Fibroblast of lung (primary cell): Measurements from ENCODE around the gene LCE4A. TPM values are rescaled to one million over a fixed set of nuclear protein-coding genes. Genes with fewer than 3 reads are reported as not detected.

ENCODE experiments used
- DNase-seq, 2 donors: peaks; one replicate each; pipeline versions ENCODE4 v3.0.0 to v3.0.0-alpha.2; 2010; ENCODE audit warnings: low read depth in 2 of 2
- H2AFZ ChIP-seq: 2 replicates; pipeline ENCODE4 v1.5.1; 2012; ENCODE audit warnings: low read length, control low read depth, inconsistent platforms
- H3K27ac ChIP-seq: 2 replicates; pipeline ENCODE4 v1.5.1; 2011; ENCODE audit warnings: low read length, control low read depth; ENCODE audit not compliant: insufficient read depth
- H3K27me3 ChIP-seq: 2 replicates; pipeline ENCODE4 v1.5.1; 2011; ENCODE audit warnings: mild to moderate bottlenecking, low read length; ENCODE audit not compliant: control insufficient read depth, insufficient read depth
- H3K36me3 ChIP-seq: 2 replicates; pipeline ENCODE4 v1.5.1; 2011; ENCODE audit warnings: low read length; ENCODE audit not compliant: control insufficient read depth, insufficient read depth
- H3K4me1 ChIP-seq: 2 replicates; pipeline ENCODE4 v1.5.1; 2011; ENCODE audit warnings: low read length; ENCODE audit not compliant: control insufficient read depth, insufficient read depth; ENCODE audit errors: extremely low read depth
- H3K4me2 ChIP-seq: 2 replicates; pipeline ENCODE4 v1.5.1; 2011; ENCODE audit warnings: low read length, control low read depth; ENCODE audit not compliant: insufficient read depth; ENCODE audit errors: extremely low read depth
- H3K4me3 ChIP-seq, 4 experiments: fragments of 200-600 bp in 1 of 4; sonication (generic) in 1 of 4; replicated peaks in 1 of 4; 2 replicates each; pipeline ENCODE4 v1.5.1; 2011 to 2016; ENCODE audit warnings: low read length in 4 of 4, low read depth in 3 of 4, mild to moderate bottlenecking in 3 of 4, control low read depth in 2 of 4, inconsistent platforms in 1 of 4, mixed read lengths in 1 of 4; ENCODE audit not compliant: insufficient read depth in 1 of 4; ENCODE audit errors: control extremely low read depth in 1 of 4
- H3K79me2 ChIP-seq: 2 replicates; pipeline ENCODE4 v1.5.1; 2012; ENCODE audit warnings: mild to moderate bottlenecking, low read length, inconsistent platforms; ENCODE audit not compliant: control insufficient read depth, insufficient read depth
- H3K9ac ChIP-seq: 2 replicates; pipeline ENCODE4 v1.5.1; 2011; ENCODE audit warnings: mild to moderate bottlenecking, low read length, control low read depth; ENCODE audit not compliant: insufficient read depth
- H3K9me3 ChIP-seq: 2 replicates; pipeline ENCODE4 v1.5.1; 2012; ENCODE audit warnings: low read depth, low read length; ENCODE audit not compliant: control insufficient read depth, insufficient read depth
- H4K20me1 ChIP-seq: 2 replicates; pipeline ENCODE4 v1.5.1; 2011; ENCODE audit warnings: low read length; ENCODE audit not compliant: control insufficient read depth, insufficient read depth; ENCODE audit errors: extremely low read depth
- EZH2 ChIP-seq: IDR thresholded peaks from 2 replicates; pipeline ENCODE4 v1.5.1; 2012; ENCODE audit warnings: low read length, control low read depth, mild to moderate bottlenecking; ENCODE audit errors: missing control alignments
- polyA plus RNA-seq, 2 donors: library from polyadenylated mRNA; depleted of rRNA in 1 of 2; stranded (reverse) in 1 of 2; unstranded in 1 of 2; fragments of >200 nt; gene quantifications; 2 replicates each; pipeline ENCODE4 v1.2.1, GENCODE V29; 2011 to 2012; ENCODE audit warnings: missing spikeins in 1 of 2
- total RNA-seq: library from RNA; depleted of rRNA; stranded (reverse); fragments of >200 nt; gene quantifications from 2 replicates; pipeline ENCODE4 v1.2.1, GENCODE V29; 2014
- TF ChIP-seq, protein P1 (sequence below), 2 donors: IDR thresholded peaks in 1 of 2; conservative IDR thresholded peaks in 1 of 2; 1 replicate in 1 of 2; 2 replicates in 1 of 2; pipeline ENCODE4 v1.5.1; 2011 to 2012; ENCODE audit warnings: low read length in 2 of 2, control low read depth in 1 of 2, inconsistent platforms in 1 of 2, low read depth in 1 of 2, mild to moderate bottlenecking in 1 of 2

Gene LCE4A
- total and polyA plus RNA-seq, 2 donors (not counting 1 experiment from before 2014, with no cell fraction given), result not detected

DNA sequence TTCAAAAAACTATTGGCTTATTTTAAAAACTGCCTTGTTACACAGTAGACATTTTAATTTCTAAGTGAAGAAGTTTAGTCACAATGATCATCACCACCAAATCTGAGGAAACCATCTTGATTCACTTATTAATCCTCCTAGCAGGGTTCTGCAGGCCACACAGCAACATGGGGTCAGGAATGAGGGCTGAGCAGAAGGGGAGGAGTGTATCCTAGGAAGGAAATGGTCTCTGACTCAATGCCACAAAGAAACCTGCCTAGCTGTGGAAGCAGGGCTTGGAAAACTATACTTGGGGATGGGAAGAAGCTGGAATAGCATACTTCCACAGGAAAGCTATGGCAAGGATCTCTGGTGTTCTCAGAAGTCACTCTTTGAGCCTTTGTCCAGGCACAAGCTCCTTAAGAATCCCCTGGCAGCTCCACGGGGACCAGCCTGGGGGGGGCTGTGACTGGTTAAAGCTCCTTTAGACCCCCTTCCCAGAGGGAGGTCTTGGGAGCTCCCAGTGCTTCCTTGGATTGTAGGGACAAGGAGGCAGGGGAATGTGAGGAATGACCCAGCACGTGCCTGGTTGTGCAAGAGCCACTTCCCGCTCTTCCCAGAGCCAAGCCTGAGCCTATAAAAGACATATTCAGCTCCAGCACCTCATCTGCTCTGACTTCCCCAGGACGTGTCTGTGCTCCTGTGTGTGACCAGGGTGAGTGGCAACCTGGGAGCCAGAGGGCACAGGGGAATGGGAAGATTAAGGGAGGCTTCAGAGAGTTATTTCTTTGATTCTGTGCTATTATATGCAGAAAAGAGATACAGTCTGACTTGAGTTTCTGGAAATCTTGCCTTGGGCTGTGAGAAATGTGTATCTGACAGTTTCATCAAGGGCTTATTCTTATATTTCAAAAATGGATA is 10.0 kb upstream of the LCE4A start, which contains the start of gene LCE2A:
TSS of gene LCE2A (plus strand) at position 645 of the 900 bp plus-strand sequence. CDS start 557 bp downstream, outside the sequence.
- no peak for TF ChIP-seq EZH2
- TF ChIP-seq, protein P1, sequence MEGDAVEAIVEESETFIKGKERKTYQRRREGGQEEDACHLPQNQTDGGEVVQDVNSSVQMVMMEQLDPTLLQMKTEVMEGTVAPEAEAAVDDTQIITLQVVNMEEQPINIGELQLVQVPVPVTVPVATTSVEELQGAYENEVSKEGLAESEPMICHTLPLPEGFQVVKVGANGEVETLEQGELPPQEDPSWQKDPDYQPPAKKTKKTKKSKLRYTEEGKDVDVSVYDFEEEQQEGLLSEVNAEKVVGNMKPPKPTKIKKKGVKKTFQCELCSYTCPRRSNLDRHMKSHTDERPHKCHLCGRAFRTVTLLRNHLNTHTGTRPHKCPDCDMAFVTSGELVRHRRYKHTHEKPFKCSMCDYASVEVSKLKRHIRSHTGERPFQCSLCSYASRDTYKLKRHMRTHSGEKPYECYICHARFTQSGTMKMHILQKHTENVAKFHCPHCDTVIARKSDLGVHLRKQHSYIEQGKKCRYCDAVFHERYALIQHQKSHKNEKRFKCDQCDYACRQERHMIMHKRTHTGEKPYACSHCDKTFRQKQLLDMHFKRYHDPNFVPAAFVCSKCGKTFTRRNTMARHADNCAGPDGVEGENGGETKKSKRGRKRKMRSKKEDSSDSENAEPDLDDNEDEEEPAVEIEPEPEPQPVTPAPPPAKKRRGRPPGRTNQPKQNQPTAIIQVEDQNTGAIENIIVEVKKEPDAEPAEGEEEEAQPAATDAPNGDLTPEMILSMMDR (conservative IDR thresholded peaks at IDR 0.05 in 1 of 2, IDR thresholded peaks at IDR 0.05 in 1 of 2; ENCODE audit: low read depth in 1 of 2, low read length in 2 of 2), result no peak
- Histone ChIP-seq H3K27me3 (no peaks in the 10 kb centered on the region), H4K20me1 (no peaks in the 10 kb centered on the region), H3K4me1 (peaks cover 7% of the 10 kb centered on the region), H3K4me2 (no peak within 1 kb of the TSS), H3K27ac (no peak within 1 kb of the TSS), H2AFZ (no peak within 1 kb of the TSS), H3K4me3 (no peak within 1 kb of the TSS), H3K9ac (no peak within 1 kb of the TSS), H3K9me3 (no peaks in the 10 kb centered on the region), H3K79me2 (no peaks in the 10 kb centered on the region), H3K36me3 (no peaks in the 10 kb centered on the region)
- no peak for DNase-seq

DNA sequence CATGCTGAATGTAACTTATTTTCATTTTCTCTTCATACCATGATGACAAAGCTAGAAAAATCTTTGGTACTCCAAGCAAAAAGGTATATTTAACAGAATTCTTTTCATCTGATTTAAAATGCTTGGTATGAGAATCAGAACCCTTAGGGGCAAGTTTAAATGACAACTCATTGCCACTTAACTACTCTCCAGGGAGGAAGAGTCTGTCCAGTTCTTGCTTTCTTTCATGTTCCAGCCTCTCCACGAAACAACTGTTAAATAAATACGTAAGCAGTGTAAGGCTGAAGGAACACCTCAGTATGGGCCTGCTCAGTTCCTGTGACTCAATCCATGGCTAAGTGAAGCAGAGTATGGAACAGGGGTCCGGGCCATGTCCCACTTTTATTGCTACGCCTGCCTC is 8.2 kb upstream of the LCE4A start:
- DNase-seq, result no peak

DNA sequence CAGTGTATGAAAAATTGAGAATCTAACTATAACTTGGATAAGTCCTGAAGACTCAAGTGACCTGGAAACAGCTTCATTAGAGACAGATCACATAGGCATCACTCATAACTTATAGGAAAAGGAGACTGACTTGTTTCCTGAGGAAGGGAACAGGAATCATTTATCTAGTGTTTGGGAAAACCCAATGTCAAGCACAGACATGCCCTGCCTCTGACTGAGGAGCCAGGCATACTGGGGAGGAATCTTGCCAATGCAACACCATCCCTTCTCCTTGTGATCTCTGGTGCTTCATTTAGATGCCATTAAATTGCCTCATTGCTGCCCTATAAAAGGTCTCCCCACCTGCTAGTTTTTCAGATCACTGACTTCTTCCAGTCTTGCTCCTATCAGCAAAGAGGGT is 10.3 kb downstream of the LCE4A start:
- no peaks in the 10 kb centered on the region for H3K4me1 ChIP-seq
- H3K9ac ChIP-seq, result no peak overlapping the region
- no peak overlapping the region for H3K27ac ChIP-seq
- no peaks in the 10 kb centered on the region for H3K79me2 ChIP-seq
- no peak overlapping the region for H3K4me2 ChIP-seq
- H4K20me1 ChIP-seq, result no peaks in the 10 kb centered on the region
- no peaks in the 10 kb centered on the region for H3K27me3 ChIP-seq
- DNase-seq, result no peak
- TF ChIP-seq, protein P1 (conservative IDR thresholded peaks at IDR 0.05 in 1 of 2, IDR thresholded peaks at IDR 0.05 in 1 of 2; ENCODE audit: low read depth in 1 of 2, low read length in 2 of 2), result no peak
- TF ChIP-seq EZH2, result no peak
- no peaks in the 10 kb centered on the region for H3K36me3 ChIP-seq
- H3K9me3 ChIP-seq, result no peaks in the 10 kb centered on the region
- no peak overlapping the region for H2AFZ ChIP-seq
- H3K4me3 ChIP-seq, result no peak overlapping the region

More for the DNA sequence above, 8.2 kb upstream of the LCE4A start:
- H3K36me3 ChIP-seq, result no peaks in the 10 kb centered on the region
- H3K9ac ChIP-seq, result no peak overlapping the region
- no peak overlapping the region for H2AFZ ChIP-seq
- H3K27ac ChIP-seq, result no peak overlapping the region
- TF ChIP-seq, protein P1 (conservative IDR thresholded peaks at IDR 0.05 in 1 of 2, IDR thresholded peaks at IDR 0.05 in 1 of 2; ENCODE audit: low read depth in 1 of 2, low read length in 2 of 2), result no peak
- no peak for TF ChIP-seq EZH2
- H4K20me1 ChIP-seq, result no peaks in the 10 kb centered on the region
- peaks cover 7% of the 10 kb centered on the region for H3K4me1 ChIP-seq
- no peak overlapping the region for H3K4me3 ChIP-seq
- no peaks in the 10 kb centered on the region for H3K9me3 ChIP-seq
- no peaks in the 10 kb centered on the region for H3K27me3 ChIP-seq
- no peak overlapping the region for H3K4me2 ChIP-seq
- no peaks in the 10 kb centered on the region for H3K79me2 ChIP-seq
